Measurements from ENCODE around the gene RBM15. TPM values are rescaled to one million over a fixed set of nuclear protein-coding genes. Genes with fewer than 3 reads are reported as not detected.

RBM15 gene
- total and polyA plus RNA-seq, 2 of the 4 experiments (the other 2 are of a cell fraction), result 6.3 to 31.7 TPM

DNA sequence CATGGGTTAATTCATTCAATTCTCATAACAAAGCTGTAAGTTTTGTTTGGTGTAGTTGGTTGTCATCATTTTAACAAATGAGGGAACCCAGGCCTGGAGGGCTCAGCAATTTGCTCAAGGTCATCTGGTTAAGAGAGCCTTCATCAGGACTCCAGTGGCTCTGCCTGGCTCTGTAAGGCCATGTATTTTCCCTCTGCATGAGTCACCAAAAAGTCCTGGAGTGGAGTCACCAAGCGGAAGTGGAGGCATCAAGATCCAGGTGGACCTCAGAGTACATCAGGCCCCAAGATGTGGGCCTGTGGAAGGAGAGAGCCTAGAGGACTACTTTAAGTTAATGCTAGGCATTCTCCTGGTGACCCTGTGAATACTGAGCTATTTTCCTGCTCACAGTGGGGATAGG, 30.0 kb upstream of the RBM15 start:
- no TSS peak for BruUV-seq (replicated peaks)
- no CpG with 5 or more reads among the region's 1 CpG for WGBS, 2 experiments (ENCODE audit: extremely low coverage in 2 of 2, insufficient read length in 1 of 2)
- Histone ChIP-seq H4K91ac (ENCODE audit: insufficient read depth, low read depth, low read length) (no peak overlapping the region), H3K18ac (ENCODE audit: low read depth, low read length) (no peak overlapping the region), H2BK5ac (ENCODE audit: low read depth, low read length, poor library complexity, severe bottlenecking) (no peak overlapping the region), H3K27ac (ENCODE audit: insufficient read depth, low read length) (no peak overlapping the region), H2AFZ (replicated peaks; ENCODE audit: low read length, poor library complexity) (no peak overlapping the region), H2BK15ac (ENCODE audit: low read depth, low read length) (no peak overlapping the region), H4K5ac (ENCODE audit: low read depth, low read length) (no peak overlapping the region), H2BK120ac (ENCODE audit: low read depth, low read length) (no peak overlapping the region), H3K79me1 (ENCODE audit: low read depth in 1 of 2, low read length in 2 of 2) (no peaks in the 10 kb centered on the region), H4K8ac (ENCODE audit: low read depth in 2 of 2, low read length in 2 of 2) (peak overlapping the region in 1 of 2 experiments; percentile 22; a peak in 1 of 4 replicates), H3K4me1 (ENCODE audit: control insufficient read depth, insufficient read depth, low read length) (peaks cover 12% of the 10 kb centered on the region), H3K23ac (ENCODE audit: low read depth, low read length) (no peak overlapping the region), H3K27me3 (ENCODE audit: control insufficient read depth, insufficient read depth, low read length) (no peaks in the 10 kb centered on the region; the same call in 1 of the 2 replicates), H3K36me3 (ENCODE audit: control insufficient read depth, insufficient read depth, low read length) (no peaks in the 10 kb centered on the region), H3K56ac (ENCODE audit: extremely low read depth, insufficient read depth, low read length) (no peak overlapping the region), H3K9me3 (ENCODE audit: control insufficient read depth, insufficient read depth, low read length) (no peaks in the 10 kb centered on the region), H3K4me3 (ENCODE audit: insufficient read depth, low read depth, low read length) (no peak overlapping the region), H3K4me2 (ENCODE audit: low read depth, low read length) (no peak overlapping the region), H2AK9ac (replicated peaks; ENCODE audit: low read depth, low read length, poor library complexity) (no peak overlapping the region), H3K14ac (replicated peaks; ENCODE audit: low read depth, low read length) (no peak overlapping the region), H3K9ac (ENCODE audit: low read depth, low read length) (no peak overlapping the region), H3K9me1 (ENCODE audit: insufficient read depth, low read length) (no peaks in the 10 kb centered on the region; the same call in 1 of the 2 replicates), H2AK5ac (ENCODE audit: low read depth, low read length) (no peak overlapping the region), H2BK20ac (ENCODE audit: low read depth, low read length) (no peak overlapping the region), H3K4ac (ENCODE audit: low read depth, low read length) (peak overlapping the region; percentile 2; the same call in 1 of the 2 replicates), H4K20me1 (ENCODE audit: insufficient read depth, low read length) (no peaks in the 10 kb centered on the region)
- in situ Hi-C loops (cut with MboI; ENCODE audit: low sequenced_read_pairs) (loop anchor here (5.0 kb wide), 1 partner anchor 107 kb away; no protein-coding TSS in a partner anchor), intact Hi-C loops (cut with micrococcal nuclease) (no loop called here), dilution Hi-C loops (cut with HindIII; ENCODE audit: low sequenced_read_pairs, unreplicated experiment) (no loop called here)
- TF ChIP-seq RFX5 (IDR thresholded peaks at IDR 0.05; ENCODE audit: low read depth, low read length) (no peak), FOS (IDR thresholded peaks at IDR 0.05; ENCODE audit: low read depth, low read length) (peak; percentile 40; the same call in 1 of the 2 replicates), MXI1 (IDR thresholded peaks at IDR 0.05; ENCODE audit: borderline replicate concordance, low read depth, low read length) (no peak)
- POLR2A ChIA-PET (ENCODE audit: unreplicated experiment), result no interaction called here
- DNase-seq (peak; percentile 64), ATAC-seq (ENCODE audit: low read depth) (no peak)
- CTCF ChIA-PET, result interaction anchor here (0.6 to 3.6 kb wide), 5 partner anchors 27 to 151 kb away, joined by 3 to 33 read pairs (median 8); no protein-coding TSS in a partner anchor

Measured in IMR-90 (cell line).